IPS DF 19.7 (cell line): ENCODE results near the gene LCN12.

Experiments
- DNase-seq: peaks from one replicate; pipeline ENCODE4 v3.0.0-alpha.2; 2013; ENCODE audit warnings: low read depth, low spot score

Gene LCN12

GRCh38 chr9:136973618-136974617, 21.8 kb downstream of the LCN12 start:
- no peak for DNase-seq

- no peak for DNase-seq
Observed at GRCh38 chr9:136974817-136975535, 22.9 kb downstream of the LCN12 start.

- DNase-seq, result no peak
Observed at GRCh38 chr9:136975644-136976043, 23.6 kb downstream of the LCN12 start.

GRCh38 chr9:136977223-136977622, 25.1 kb downstream of the LCN12 start, which contains the start of gene PTGDS:
TSS of gene PTGDS (plus strand) at chr9:136977504. CDS start at chr9:136977579, 75 bp downstream.
- no peak for DNase-seq

GRCh38 chr9:136977649-136978072, 25.6 kb downstream of the LCN12 start:
- DNase-seq, result no peak

- DNase-seq, result no peak
Observed at GRCh38 chr9:136978073-136978864, 26.2 kb downstream of the LCN12 start.

- DNase-seq, result no peak
Observed at GRCh38 chr9:136978865-136979544, 26.9 kb downstream of the LCN12 start.

- DNase-seq, result no peak
Observed at GRCh38 chr9:136979769-136980587, 27.9 kb downstream of the LCN12 start.

GRCh38 chr9:136980669-136981478, 28.8 kb downstream of the LCN12 start:
- no peak for DNase-seq

GRCh38 chr9:136981588-136982231, 29.6 kb downstream of the LCN12 start:
- no peak for DNase-seq

- no peak for DNase-seq
Observed at GRCh38 chr9:136982232-136983051, 30.4 kb downstream of the LCN12 start, which contains the start of gene LCNL1. TSS of gene LCNL1 (plus strand) at chr9:136982993. CDS start at chr9:136983587, 594 bp downstream.

- DNase-seq, result no peak
Observed at GRCh38 chr9:136983167-136983566, 31.1 kb downstream of the LCN12 start.

- no peak for DNase-seq
Observed at GRCh38 chr9:136983656-136984314, 31.7 kb downstream of the LCN12 start.

- no peak for DNase-seq
Observed at GRCh38 chr9:136984464-136985026, 32.5 kb downstream of the LCN12 start.

GRCh38 chr9:136985027-136985602, 33.0 kb downstream of the LCN12 start:
- DNase-seq, result no peak

- no peak for DNase-seq
Observed at GRCh38 chr9:136985853-136986252, 33.8 kb downstream of the LCN12 start.

GRCh38 chr9:136988872-136989271, 36.8 kb downstream of the LCN12 start:
- no peak for DNase-seq
